ENCODE results near the gene CLCN2. TPM values are rescaled to one million over a fixed set of nuclear protein-coding genes. Genes with fewer than 3 reads are reported as not detected.

Gene CLCN2
- total RNA-seq, 1 experiment from 2014 or later, result 22.3 TPM

- Histone ChIP-seq H3K27me3 (ENCODE audit: control insufficient read depth, insufficient read depth, low read length) (peaks cover 3% of the 10 kb centered on the region; the same call in 1 of the 2 replicates), H3K4me3 (ENCODE audit: insufficient read depth, low read depth, low read length) (no peak overlapping the region), H3K36me3 (replicated peaks; ENCODE audit: control insufficient read depth, insufficient read depth, low read length) (peaks cover 2% of the 10 kb centered on the region)
- DNase-seq, result no peak
These were observed 12.0 kb upstream of the CLCN2 start for GRCh38 chr3:184373422-184373821.

GRCh38 chr3:184372911-184373310, 11.5 kb upstream of the CLCN2 start:
- Histone ChIP-seq H3K4me3 (ENCODE audit: insufficient read depth, low read depth, low read length) (no peak overlapping the region), H3K36me3 (replicated peaks; ENCODE audit: control insufficient read depth, insufficient read depth, low read length) (peaks cover 4% of the 10 kb centered on the region), H3K27me3 (ENCODE audit: control insufficient read depth, insufficient read depth, low read length) (no peaks in the 10 kb centered on the region; the same call in 1 of the 2 replicates)
- DNase-seq, result no peak

GRCh38 chr3:184372296-184372821, 11.0 kb upstream of the CLCN2 start:
- Histone ChIP-seq H3K27me3 (ENCODE audit: control insufficient read depth, insufficient read depth, low read length) (no peaks in the 10 kb centered on the region; the same call in 1 of the 2 replicates), H3K36me3 (replicated peaks; ENCODE audit: control insufficient read depth, insufficient read depth, low read length) (peaks cover 4% of the 10 kb centered on the region), H3K4me3 (ENCODE audit: insufficient read depth, low read depth, low read length) (no peak overlapping the region)
- DNase-seq, result no peak

- Histone ChIP-seq H3K27me3 (ENCODE audit: control insufficient read depth, insufficient read depth, low read length) (no peaks in the 10 kb centered on the region; the same call in 1 of the 2 replicates), H3K4me3 (ENCODE audit: insufficient read depth, low read depth, low read length) (no peak overlapping the region), H3K36me3 (replicated peaks; ENCODE audit: control insufficient read depth, insufficient read depth, low read length) (peaks cover 8% of the 10 kb centered on the region)
- DNase-seq, result peak; percentile 90
These were observed 10.2 kb upstream of the CLCN2 start for GRCh38 chr3:184371570-184372018.

GRCh38 chr3:184368586-184369183, 7.3 kb upstream of the CLCN2 start:
- DNase-seq, result no peak
- Histone ChIP-seq H3K4me3 (ENCODE audit: insufficient read depth, low read depth, low read length) (no peak overlapping the region), H3K27me3 (ENCODE audit: control insufficient read depth, insufficient read depth, low read length) (no peaks in the 10 kb centered on the region), H3K36me3 (replicated peaks; ENCODE audit: control insufficient read depth, insufficient read depth, low read length) (peaks cover 16% of the 10 kb centered on the region)

- Histone ChIP-seq H3K4me3 (ENCODE audit: insufficient read depth, low read depth, low read length) (no peak overlapping the region), H3K27me3 (ENCODE audit: control insufficient read depth, insufficient read depth, low read length) (no peaks in the 10 kb centered on the region), H3K36me3 (replicated peaks; ENCODE audit: control insufficient read depth, insufficient read depth, low read length) (peaks cover 16% of the 10 kb centered on the region)
- no peak for DNase-seq
These were observed 6.7 kb upstream of the CLCN2 start for GRCh38 chr3:184368116-184368515.

GRCh38 chr3:184366619-184367289, 5.3 kb upstream of the CLCN2 start:
- no peak for DNase-seq
- H3K36me3 ChIP-seq (replicated peaks; ENCODE audit: control insufficient read depth, insufficient read depth, low read length), result peaks cover 16% of the 10 kb centered on the region
- H3K4me3 ChIP-seq (ENCODE audit: insufficient read depth, low read depth, low read length), result no peak overlapping the region
- H3K27me3 ChIP-seq (ENCODE audit: control insufficient read depth, insufficient read depth, low read length), result no peaks in the 10 kb centered on the region

GRCh38 chr3:184362668-184363546, 1.5 kb upstream of the CLCN2 start:
- Histone ChIP-seq H3K27me3 (ENCODE audit: control insufficient read depth, insufficient read depth, low read length) (peaks cover 7% of the 10 kb centered on the region), H3K36me3 (replicated peaks; ENCODE audit: control insufficient read depth, insufficient read depth, low read length) (peaks cover 15% of the 10 kb centered on the region), H3K4me3 (ENCODE audit: insufficient read depth, low read depth, low read length) (peak overlapping the region; percentile 83)
- peak; percentile 97 for DNase-seq

- peaks cover 15% of the 10 kb centered on the region for H3K36me3 ChIP-seq (replicated peaks; ENCODE audit: control insufficient read depth, insufficient read depth, low read length)
These were observed 695 bp upstream of the CLCN2 start for GRCh38 chr3:184361932-184362667.

GRCh38 chr3:184360929-184361531, 375 bp downstream of the CLCN2 start:
- peaks cover 10% of the 10 kb centered on the region for H3K36me3 ChIP-seq (replicated peaks; ENCODE audit: control insufficient read depth, insufficient read depth, low read length)
- H3K4me3 ChIP-seq (ENCODE audit: insufficient read depth, low read depth, low read length), result peak overlapping the region; percentile 83
- H3K27me3 ChIP-seq (ENCODE audit: control insufficient read depth, insufficient read depth, low read length), result peaks cover 7% of the 10 kb centered on the region
- DNase-seq, result peak; percentile 34

More at GRCh38 chr3:184361932-184362667, 695 bp upstream of the CLCN2 start:
- no peak for DNase-seq
- Histone ChIP-seq H3K4me3 (ENCODE audit: insufficient read depth, low read depth, low read length) (peak overlapping the region; percentile 83), H3K27me3 (ENCODE audit: control insufficient read depth, insufficient read depth, low read length) (peaks cover 7% of the 10 kb centered on the region)

- peak overlapping the region; percentile 83 for H3K4me3 ChIP-seq (ENCODE audit: insufficient read depth, low read depth, low read length)
- DNase-seq, result peak; percentile 64
These were observed 1.1 kb downstream of the CLCN2 start for GRCh38 chr3:184360070-184360928.

GRCh38 chr3:184359610-184360009, 1.8 kb downstream of the CLCN2 start:
- peaks cover 7% of the 10 kb centered on the region for H3K27me3 ChIP-seq (ENCODE audit: control insufficient read depth, insufficient read depth, low read length)
- peaks cover 11% of the 10 kb centered on the region for H3K36me3 ChIP-seq (replicated peaks; ENCODE audit: control insufficient read depth, insufficient read depth, low read length)
- no peak overlapping the region for H3K4me3 ChIP-seq (ENCODE audit: insufficient read depth, low read depth, low read length)
- peak; percentile 74 for DNase-seq

More at GRCh38 chr3:184360070-184360928, 1.1 kb downstream of the CLCN2 start:
- peaks cover 11% of the 10 kb centered on the region for H3K36me3 ChIP-seq (replicated peaks; ENCODE audit: control insufficient read depth, insufficient read depth, low read length)
- peaks cover 7% of the 10 kb centered on the region for H3K27me3 ChIP-seq (ENCODE audit: control insufficient read depth, insufficient read depth, low read length)

- Histone ChIP-seq H3K4me3 (ENCODE audit: insufficient read depth, low read depth, low read length) (no peak overlapping the region), H3K36me3 (replicated peaks; ENCODE audit: control insufficient read depth, insufficient read depth, low read length) (peaks cover 9% of the 10 kb centered on the region), H3K27me3 (ENCODE audit: control insufficient read depth, insufficient read depth, low read length) (peaks cover 7% of the 10 kb centered on the region)
- no peak for DNase-seq
These were observed 2.5 kb downstream of the CLCN2 start for GRCh38 chr3:184358921-184359350.

Data from H7 (cell line).